BJ (cell line): Measurements from ENCODE around the gene BLTP3A. TPM values are rescaled to one million over a fixed set of nuclear protein-coding genes. Genes with fewer than 3 reads are reported as not detected.

Source experiments
- CTCF ChIA-PET: fragments of 350-600 bp; formaldehyde crosslinking; extraction: SDS; loops from one replicate; lab custom pipeline; 2021; ENCODE audit warnings: antibody characterized with exemption, inconsistent platforms; lab: Yijun Ruan, JAX
- POLR2A ChIA-PET: fragments of 300-600 bp; sonication (Branson Sonifier 250); formaldehyde crosslinking; extraction: SDS; loops from one replicate; lab custom pipeline; 2021; ENCODE audit warnings: antibody characterized with exemption; lab: Charles Lee
- DNase-seq: peaks from one replicate; pipeline ENCODE4 v3.0.0-alpha.2; 2011; ENCODE audit warnings: low read depth
- H3K27me3 ChIP-seq: 2 replicates; pipeline ENCODE4 v1.6.0; 2011; ENCODE audit warnings: low read length; ENCODE audit not compliant: control insufficient read depth, insufficient read depth
- H3K36me3 ChIP-seq: 2 replicates; pipeline ENCODE4 v1.5.1; 2011; ENCODE audit warnings: low read length; ENCODE audit not compliant: control insufficient read depth, insufficient read depth
- H3K4me3 ChIP-seq: 2 replicates; pipeline ENCODE4 v1.5.1; 2011; ENCODE audit warnings: low read depth, mild to moderate bottlenecking, control low read depth, low read length
- polyA plus RNA-seq: library from polyadenylated mRNA; depleted of rRNA; stranded (reverse); fragments of >200 nt; gene quantifications from 2 replicates; pipeline ENCODE4 v1.2.3, GENCODE V29; 2011
- TF ChIP-seq, protein P1 (sequence below): IDR thresholded peaks from 2 replicates; pipeline ENCODE4 v1.5.1; 2011; ENCODE audit warnings: low read depth, mild to moderate bottlenecking, control low read depth, inconsistent platforms, low read length, moderate library complexity; ENCODE audit not compliant: insufficient read depth

The BLTP3A gene
- polyA plus RNA-seq, 1 experiment = 18.4 TPM

DNA sequence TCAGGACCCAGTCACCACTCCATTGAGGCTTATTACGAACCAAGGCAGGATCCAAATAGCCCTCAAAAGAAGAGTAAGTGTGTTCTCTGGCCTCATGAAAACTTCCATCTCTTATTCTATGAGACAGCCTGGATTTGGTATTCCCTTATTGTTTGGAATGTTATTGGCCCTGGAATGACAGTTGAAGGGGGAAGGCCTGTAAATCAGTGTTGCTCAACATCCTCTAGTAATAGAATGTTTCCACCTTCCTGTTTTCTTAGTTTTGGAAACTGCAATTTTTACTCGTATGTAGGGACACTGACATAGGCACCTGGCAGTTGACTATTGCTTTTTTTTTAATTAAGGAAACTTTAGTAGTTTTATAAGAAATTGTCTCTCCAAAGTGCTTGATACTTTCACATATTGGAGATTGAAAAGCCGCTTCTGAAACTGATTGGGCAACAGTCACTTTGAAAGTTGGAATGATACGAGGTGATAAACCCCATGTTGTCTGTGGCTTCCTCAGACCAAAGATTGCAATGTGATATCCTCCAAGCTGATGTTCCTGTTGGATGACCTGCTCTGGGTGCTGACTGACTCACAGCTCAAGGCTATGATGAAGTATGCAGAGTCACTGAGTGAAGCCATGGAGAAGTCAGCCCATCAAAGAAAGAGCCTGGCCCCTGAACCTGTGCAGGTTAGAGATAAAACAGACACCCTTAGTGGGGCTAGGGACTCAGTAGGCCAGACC lies 43.1 kb downstream of the BLTP3A start:
- peak; percentile 26 for DNase-seq
- ChIA-PET CTCF (interaction anchor here (0.6 to 1.8 kb wide), 2 partner anchors 13 to 41 kb away, joined by 3 to 5 read pairs; no protein-coding TSS in a partner anchor), POLR2A (no interaction called here)
- Histone ChIP-seq H3K36me3 (peaks cover 8% of the 10 kb centered on the region), H3K4me3 (no peak overlapping the region), H3K27me3 (no peaks in the 10 kb centered on the region)
- TF ChIP-seq, protein P1, sequence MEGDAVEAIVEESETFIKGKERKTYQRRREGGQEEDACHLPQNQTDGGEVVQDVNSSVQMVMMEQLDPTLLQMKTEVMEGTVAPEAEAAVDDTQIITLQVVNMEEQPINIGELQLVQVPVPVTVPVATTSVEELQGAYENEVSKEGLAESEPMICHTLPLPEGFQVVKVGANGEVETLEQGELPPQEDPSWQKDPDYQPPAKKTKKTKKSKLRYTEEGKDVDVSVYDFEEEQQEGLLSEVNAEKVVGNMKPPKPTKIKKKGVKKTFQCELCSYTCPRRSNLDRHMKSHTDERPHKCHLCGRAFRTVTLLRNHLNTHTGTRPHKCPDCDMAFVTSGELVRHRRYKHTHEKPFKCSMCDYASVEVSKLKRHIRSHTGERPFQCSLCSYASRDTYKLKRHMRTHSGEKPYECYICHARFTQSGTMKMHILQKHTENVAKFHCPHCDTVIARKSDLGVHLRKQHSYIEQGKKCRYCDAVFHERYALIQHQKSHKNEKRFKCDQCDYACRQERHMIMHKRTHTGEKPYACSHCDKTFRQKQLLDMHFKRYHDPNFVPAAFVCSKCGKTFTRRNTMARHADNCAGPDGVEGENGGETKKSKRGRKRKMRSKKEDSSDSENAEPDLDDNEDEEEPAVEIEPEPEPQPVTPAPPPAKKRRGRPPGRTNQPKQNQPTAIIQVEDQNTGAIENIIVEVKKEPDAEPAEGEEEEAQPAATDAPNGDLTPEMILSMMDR = no peak

DNA sequence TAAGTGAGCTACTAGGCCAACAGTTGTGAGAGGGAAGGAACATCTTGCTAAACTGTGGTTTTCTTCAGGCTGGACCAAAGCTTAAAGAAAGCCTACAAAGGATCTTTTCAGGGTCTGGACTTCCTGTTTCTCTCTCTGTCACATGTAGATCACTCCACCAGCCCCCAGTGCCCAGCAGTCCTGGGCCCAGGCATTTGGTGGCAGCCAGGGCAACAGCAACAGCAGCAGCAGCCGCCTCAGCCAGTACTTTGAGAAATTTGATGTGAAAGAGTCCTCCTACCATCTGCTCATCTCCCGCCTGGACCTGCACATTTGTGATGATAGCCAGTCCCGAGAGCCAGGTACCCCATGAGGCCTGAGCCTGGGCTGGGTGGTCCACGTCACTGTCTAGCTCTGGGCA lies 44.1 kb downstream of the BLTP3A start:
- DNase-seq = no peak

DNA sequence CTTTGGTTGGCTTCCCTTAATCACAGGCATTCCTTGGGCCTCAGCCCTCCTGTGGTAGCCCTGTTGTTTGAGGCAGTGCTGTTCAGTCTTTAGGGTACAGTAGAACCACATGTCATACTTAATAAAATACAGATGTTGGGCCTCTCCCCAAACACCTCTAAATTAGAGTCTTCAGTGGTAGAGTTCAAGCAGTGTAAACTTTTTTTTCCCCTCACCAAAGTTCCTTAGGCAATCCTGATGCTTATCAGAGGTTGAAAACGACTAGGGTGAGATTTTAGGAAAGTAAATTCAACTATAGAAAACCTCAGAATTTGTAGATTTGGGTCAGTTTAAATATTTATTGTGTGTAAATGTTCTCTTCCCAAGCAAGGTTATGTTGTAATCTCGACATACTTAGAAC lies 44.6 kb downstream of the BLTP3A start:
- ChIA-PET POLR2A (no interaction called here), CTCF (no interaction called here)
- DNase-seq = no peak
- TF ChIP-seq, protein P1 = no peak
- Histone ChIP-seq H3K36me3 (peaks cover 8% of the 10 kb centered on the region), H3K4me3 (no peak overlapping the region), H3K27me3 (no peaks in the 10 kb centered on the region)

More for the DNA sequence above, 44.1 kb downstream of the BLTP3A start:
- Histone ChIP-seq H3K36me3 (peaks cover 8% of the 10 kb centered on the region), H3K27me3 (no peaks in the 10 kb centered on the region), H3K4me3 (no peak overlapping the region)
- ChIA-PET CTCF (no interaction called here), POLR2A (no interaction called here)
- TF ChIP-seq, protein P1 = no peak

DNA sequence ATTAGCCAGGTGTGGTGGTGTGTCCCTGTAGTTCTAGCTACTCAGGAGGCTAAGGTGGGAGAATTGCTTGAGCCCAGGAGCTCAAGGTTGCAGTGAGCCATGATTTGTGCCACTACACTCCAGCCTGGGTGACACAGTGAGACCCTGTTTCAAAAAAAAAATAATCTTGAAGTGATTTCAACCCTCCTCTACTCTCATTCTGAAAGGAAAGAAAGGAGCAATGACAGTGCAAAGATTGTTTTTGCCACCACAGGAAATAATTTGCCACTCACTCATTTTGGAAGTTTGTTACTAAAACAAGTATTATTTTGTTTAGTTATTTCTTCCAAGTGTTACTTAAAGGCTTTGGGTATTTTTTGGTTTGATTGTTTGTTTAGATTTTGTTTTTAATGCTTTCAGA lies 45.6 kb downstream of the BLTP3A start:
- peaks cover 8% of the 10 kb centered on the region for H3K36me3 ChIP-seq
- DNase-seq = no peak
- TF ChIP-seq, protein P1 = no peak
- H3K4me3 ChIP-seq = no peak overlapping the region
- POLR2A ChIA-PET = no interaction called here
- CTCF ChIA-PET = no interaction called here
- H3K27me3 ChIP-seq = no peaks in the 10 kb centered on the region

DNA sequence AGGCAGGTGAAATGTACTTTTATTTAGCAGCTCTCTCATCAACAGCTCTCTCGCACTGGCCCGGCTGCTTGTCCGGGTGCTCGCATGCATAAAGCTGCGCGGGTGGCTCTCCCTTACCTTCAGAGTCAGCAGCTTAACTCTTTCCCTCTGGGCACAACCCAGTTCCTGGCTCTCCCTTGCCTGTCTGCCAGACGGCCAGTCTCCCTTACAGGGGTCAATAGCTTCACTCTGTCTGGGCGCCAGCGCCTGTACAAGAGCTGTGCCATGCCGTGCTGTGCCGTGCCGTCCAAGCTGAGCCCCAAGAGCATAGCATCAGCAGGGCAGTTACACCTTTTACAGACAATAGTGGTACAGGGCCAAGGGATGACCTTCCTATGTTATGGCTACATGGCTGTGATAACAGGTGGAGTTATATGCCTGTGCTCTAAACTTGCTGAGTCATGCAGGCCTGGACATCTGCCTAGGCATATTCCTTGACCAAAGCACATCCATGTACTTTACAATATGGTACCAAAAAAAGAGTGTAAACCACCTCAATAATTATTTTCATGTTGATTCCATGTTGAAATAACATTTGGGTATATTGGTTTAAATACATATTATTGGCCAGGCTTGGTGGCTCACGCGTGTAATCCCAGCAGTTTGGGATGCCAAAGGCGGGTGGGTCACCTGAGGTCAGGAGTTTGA lies 47.9 kb downstream of the BLTP3A start:
- TF ChIP-seq, protein P1 = no peak
- H3K27me3 ChIP-seq = no peaks in the 10 kb centered on the region
- no peak for DNase-seq
- CTCF ChIA-PET = no interaction called here
- peaks cover 8% of the 10 kb centered on the region for H3K36me3 ChIP-seq
- no peak overlapping the region for H3K4me3 ChIP-seq
- POLR2A ChIA-PET = no interaction called here
